Memory B cell (primary cell): ENCODE results near the gene LAMA5.

Source experiments
- ATAC-seq: fragments of 150-1000 bp; cut with Tn5 transposase; 2 replicates; pipeline ENCODE4 v1.10.0; 2021; ENCODE audit warnings: low read depth, mild to moderate bottlenecking, moderate library complexity
- DNase-seq, 2 donors: peaks; one replicate each; pipeline ENCODE4 v3.0.0; 2022; ENCODE audit warnings: low spot score in 2 of 2
- H3K27ac Mint-ChIP-seq: one replicate; pipeline ENCODE4 v1.8.0; 2022; ENCODE audit warnings: mild to moderate bottlenecking, moderate library complexity, mixed read lengths
- H3K27me3 Mint-ChIP-seq: one replicate; pipeline ENCODE4 v1.8.0; 2022; ENCODE audit warnings: mixed read lengths
- H3K36me3 Mint-ChIP-seq: one replicate; pipeline ENCODE4 v1.8.0; 2022; ENCODE audit warnings: mild to moderate bottlenecking, mixed read lengths
- H3K4me1 Mint-ChIP-seq: one replicate; pipeline ENCODE4 v1.8.0; 2022; ENCODE audit warnings: mixed read lengths
- H3K4me3 Mint-ChIP-seq: one replicate; pipeline ENCODE4 v1.8.0; 2022; ENCODE audit warnings: mild to moderate bottlenecking, moderate library complexity, mixed read lengths
- H3K9me3 Mint-ChIP-seq: one replicate; pipeline ENCODE4 v1.8.0; 2022; ENCODE audit warnings: mixed read lengths

LAMA5 gene

DNA sequence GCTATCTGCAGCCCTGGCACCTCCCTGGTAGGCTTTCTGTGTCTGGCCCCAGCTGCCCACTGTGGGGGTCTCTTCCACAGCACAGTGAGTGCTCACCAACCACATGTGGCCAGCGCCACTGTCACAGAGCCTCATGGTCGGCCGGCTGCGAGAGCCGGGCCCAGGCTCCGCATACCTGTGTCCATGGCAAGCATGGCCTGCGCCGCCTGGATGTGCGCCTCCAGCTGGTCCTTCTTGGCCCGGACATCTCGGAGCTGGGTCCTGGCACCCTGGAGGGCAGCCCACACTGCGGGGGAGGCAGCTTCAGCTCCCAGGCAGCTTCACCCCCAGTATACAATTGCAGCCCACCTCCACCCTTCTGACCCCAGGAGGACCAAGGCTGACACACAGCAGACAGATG, 51.3 kb downstream of the LAMA5 start:
- H3K36me3 Mint-ChIP-seq: peaks cover 19% of the 10 kb centered on the region
- no peak for DNase-seq
- no peaks in the 10 kb centered on the region for H3K27me3 Mint-ChIP-seq
- H3K27ac Mint-ChIP-seq: no peak overlapping the region
- H3K9me3 Mint-ChIP-seq: no peaks in the 10 kb centered on the region
- peaks cover 7% of the 10 kb centered on the region for H3K4me1 Mint-ChIP-seq
- H3K4me3 Mint-ChIP-seq: no peak overlapping the region
- ATAC-seq: no peak

DNA sequence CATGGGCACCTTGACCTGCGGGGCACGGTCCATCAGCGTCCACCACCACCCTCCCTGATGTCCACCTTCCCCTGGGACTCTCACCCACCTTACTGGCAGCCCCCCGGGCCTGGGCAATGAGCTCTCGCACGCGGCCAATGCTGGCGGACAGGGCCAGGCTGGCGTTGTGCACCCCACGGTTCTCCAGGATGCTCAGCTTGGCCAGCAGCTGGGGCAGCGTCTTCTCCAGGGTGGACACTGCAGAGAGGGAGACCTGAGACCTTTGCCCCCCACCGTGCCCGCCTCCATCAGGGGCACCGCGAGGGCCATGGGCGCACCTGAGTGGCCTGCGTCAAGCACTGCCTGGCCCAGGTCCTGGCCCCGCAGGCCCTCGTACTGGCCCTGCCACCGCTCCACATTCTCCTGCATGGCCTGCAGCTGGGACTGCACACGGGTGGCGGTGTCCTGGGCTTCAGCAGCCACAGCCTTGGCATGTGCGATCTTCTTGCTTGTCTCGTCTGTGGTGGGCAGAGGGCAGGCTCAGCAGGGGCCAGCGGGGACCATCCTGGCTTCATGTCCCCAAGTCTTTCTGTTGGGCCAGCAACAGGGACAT, 52.3 kb downstream of the LAMA5 start:
- Mint-ChIP-seq H3K27me3 (no peaks in the 10 kb centered on the region), H3K9me3 (no peaks in the 10 kb centered on the region), H3K4me3 (no peak overlapping the region), H3K36me3 (peaks cover 18% of the 10 kb centered on the region), H3K27ac (no peak overlapping the region), H3K4me1 (peaks cover 6% of the 10 kb centered on the region)
- ATAC-seq: no peak
- DNase-seq: no peak

DNA sequence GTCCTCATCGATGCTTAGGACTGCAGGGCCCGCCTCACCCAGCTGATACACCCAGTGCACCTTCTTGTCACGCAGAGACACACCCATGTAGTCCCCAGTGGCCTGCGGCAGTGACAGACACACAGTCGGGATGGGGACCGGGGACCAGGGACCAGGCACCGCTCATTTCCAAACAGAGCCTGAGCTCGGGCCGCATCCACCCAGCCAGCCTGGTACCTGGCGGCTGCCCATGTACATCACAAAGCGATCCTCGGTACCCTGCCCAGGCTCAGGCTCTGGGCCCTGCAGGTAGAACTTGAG, 52.8 kb downstream of the LAMA5 start:
- Mint-ChIP-seq H3K4me3 (no peak overlapping the region), H3K9me3 (no peaks in the 10 kb centered on the region), H3K27me3 (no peaks in the 10 kb centered on the region), H3K36me3 (peaks cover 18% of the 10 kb centered on the region), H3K27ac (no peak overlapping the region), H3K4me1 (peaks cover 6% of the 10 kb centered on the region)
- DNase-seq (no peak), ATAC-seq (no peak)

DNA sequence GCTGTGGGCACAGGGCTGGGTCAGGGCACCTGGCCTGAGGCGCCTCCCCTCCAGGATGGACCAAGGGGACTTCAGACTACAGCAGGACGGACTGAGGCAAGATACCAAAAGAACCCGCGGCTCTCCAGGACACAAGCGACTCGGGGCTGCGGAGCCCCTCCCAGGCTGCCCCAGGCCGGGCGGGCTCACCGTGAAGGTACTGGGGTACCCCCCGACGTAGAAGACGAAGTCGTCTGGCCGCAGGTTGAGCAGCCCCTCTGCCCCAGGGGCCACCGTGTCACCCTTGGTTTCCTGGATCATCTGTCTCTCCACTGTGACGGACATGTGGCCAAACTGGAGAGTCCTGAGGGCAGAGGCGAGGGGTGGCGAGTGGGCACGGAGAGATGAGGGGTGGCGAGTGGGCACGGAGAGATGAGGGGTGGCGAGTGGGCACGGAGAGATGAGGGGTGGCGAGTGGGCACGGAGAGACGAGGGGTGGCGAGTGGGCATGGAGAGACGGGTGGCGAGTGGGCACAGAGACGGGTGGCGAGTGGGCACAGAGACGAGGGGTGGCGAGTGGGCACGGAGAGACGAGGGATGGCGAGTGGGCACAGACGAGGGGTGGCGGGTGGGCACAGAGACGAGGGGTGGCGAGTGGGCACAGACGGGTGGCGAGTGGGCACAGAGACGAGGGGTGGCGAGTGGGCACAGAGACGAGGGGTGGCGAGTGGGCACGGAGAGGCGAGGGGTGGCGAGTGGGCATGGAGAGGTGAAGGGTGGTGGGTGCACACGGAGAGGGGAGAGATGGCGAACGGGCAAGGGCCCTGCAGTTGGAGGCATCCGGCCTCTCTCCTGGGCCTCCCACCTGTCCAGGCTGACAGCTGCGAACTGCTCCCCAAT, 53.4 kb downstream of the LAMA5 start:
- Mint-ChIP-seq H3K27ac (no peak overlapping the region), H3K4me3 (no peak overlapping the region), H3K27me3 (no peaks in the 10 kb centered on the region), H3K9me3 (no peaks in the 10 kb centered on the region), H3K4me1 (peaks cover 6% of the 10 kb centered on the region), H3K36me3 (peaks cover 18% of the 10 kb centered on the region)
- DNase-seq (no peak), ATAC-seq (no peak)

DNA sequence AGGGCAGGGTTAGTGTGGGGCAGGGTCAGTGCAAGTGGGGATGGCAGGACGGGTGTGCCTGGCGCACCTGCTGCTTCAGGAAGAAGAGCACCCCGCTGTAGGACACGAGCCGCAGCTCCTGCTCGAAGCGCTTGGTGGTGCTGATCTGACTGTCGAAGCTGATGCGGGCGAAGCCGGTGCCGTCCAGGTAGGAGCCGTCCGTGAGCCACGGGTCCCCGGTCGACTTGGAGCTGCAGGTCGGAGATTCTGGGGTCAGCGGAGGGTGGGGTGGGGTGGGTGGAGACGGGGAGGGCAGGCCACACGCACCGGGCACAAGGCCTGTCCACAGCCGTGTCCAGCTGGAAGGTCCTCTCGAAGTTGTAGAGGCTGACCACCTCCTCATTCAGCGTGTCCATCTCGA, 54.1 kb downstream of the LAMA5 start:
- DNase-seq: no peak
- ATAC-seq: no peak
- Mint-ChIP-seq H3K4me1 (peaks cover 6% of the 10 kb centered on the region), H3K36me3 (peaks cover 18% of the 10 kb centered on the region), H3K9me3 (no peaks in the 10 kb centered on the region), H3K4me3 (no peak overlapping the region), H3K27me3 (no peaks in the 10 kb centered on the region), H3K27ac (no peak overlapping the region)

DNA sequence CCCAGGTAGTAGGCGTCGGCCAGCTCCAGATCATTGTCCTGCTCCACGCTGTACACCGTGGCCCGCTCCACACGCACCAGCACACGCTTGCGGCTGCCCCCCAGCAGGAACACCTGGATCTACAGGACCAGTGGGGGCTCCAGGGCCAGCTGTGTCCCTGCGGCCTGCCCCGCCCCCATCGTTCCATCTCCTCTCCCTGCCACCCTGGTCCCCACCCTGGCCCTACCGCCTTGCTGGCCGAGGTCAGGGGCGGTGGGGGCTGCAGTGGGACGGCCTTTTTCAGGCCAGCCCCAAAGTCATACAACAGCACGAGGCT, 54.5 kb downstream of the LAMA5 start:
- no peak overlapping the region for H3K27ac Mint-ChIP-seq
- no peak for DNase-seq
- H3K36me3 Mint-ChIP-seq: peaks cover 17% of the 10 kb centered on the region
- no peaks in the 10 kb centered on the region for H3K27me3 Mint-ChIP-seq
- H3K4me3 Mint-ChIP-seq: no peak overlapping the region
- H3K4me1 Mint-ChIP-seq: peaks cover 4% of the 10 kb centered on the region
- no peak for ATAC-seq
- H3K9me3 Mint-ChIP-seq: no peaks in the 10 kb centered on the region

DNA sequence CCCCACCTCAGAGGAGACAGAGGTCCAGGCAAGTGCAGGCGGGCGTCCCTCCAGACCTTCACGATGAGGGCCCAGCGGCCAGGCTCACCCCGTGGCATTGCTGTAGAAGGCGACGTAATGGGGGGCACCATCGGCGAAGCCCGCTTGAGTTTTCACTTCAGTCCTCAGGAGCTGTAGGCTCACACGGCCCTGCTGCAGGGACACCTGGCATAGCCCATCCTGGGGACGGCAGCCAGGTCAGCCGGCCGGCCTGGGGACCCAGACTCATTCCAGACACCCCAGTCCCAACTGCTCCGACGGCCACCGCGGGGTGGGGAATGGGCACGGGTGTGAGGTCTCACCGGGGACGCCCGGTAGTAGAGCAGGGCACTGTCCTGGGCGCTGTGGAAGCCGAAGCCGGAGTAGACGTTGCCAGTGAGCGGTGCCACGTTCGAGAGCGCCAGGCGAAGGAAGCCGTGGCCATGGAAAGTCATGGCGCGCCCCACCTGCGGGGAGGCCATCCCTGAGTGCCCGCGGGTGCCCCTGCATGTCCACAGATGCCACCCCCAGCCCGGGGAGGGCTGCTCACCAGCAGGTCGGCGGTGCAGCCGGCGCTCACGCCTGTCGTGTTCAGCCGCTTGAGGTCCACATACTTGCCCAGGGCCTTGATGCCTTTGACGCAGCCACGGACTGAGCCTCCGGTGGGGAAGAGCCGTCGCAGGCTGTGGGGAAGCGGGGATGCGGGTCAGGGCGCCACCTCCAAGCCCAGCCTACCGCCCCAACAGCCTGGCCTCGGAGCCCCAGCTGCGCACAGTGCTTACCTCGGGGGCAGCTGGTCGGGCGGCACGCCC, 55.1 kb downstream of the LAMA5 start:
- no peak for ATAC-seq

DNA sequence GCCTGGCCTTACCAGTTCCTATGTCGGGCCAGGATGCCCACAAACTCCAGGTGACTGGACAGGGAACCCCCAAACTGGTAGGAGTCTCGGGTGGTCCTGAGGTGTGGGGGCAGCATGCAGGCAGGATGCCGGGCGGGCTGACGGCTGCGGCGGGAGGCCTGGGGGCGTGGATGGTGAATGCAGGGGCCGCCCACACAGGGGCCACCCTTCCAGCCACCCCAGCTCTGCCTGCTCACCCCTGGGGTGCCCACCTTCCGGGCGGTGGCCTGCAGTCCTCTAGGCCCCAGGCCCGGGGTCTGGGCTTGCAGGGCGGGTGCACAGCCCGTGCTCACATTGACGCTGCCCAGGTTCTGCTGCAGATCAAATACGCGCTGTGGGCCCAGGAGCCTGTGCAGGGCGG, 56.0 kb downstream of the LAMA5 start:
- Mint-ChIP-seq H3K36me3 (peaks cover 11% of the 10 kb centered on the region), H3K4me3 (no peak overlapping the region), H3K4me1 (peaks cover 2% of the 10 kb centered on the region), H3K9me3 (no peaks in the 10 kb centered on the region), H3K27me3 (no peaks in the 10 kb centered on the region), H3K27ac (no peak overlapping the region)
- DNase-seq: no peak
- no peak for ATAC-seq

More for the DNA sequence above, 55.1 kb downstream of the LAMA5 start:
- Mint-ChIP-seq H3K4me1 (peaks cover 2% of the 10 kb centered on the region), H3K4me3 (no peak overlapping the region), H3K27ac (no peak overlapping the region), H3K36me3 (peaks cover 16% of the 10 kb centered on the region), H3K9me3 (no peaks in the 10 kb centered on the region), H3K27me3 (no peaks in the 10 kb centered on the region)
- no peak for DNase-seq

DNA sequence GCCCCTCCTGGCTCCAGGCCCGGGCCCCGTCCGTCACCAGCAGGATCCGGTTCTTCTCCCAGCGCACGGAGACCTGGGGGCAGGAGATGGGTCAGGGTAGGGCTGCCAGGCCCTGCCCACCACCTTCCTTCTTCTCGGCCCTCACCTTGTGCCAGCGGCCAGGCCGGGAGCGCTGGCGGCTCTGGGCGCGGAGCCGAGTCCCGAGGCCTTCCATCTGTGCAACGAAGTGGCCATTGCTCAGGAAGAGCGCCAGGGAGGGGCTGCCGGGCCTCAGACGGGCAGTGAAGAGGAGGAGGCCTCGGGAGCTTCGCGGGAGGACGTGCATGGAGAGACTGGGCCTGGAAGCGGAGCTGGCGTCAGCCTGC, 56.4 kb downstream of the LAMA5 start:
- ATAC-seq: no peak
- Mint-ChIP-seq H3K4me3 (no peak overlapping the region), H3K4me1 (peaks cover 2% of the 10 kb centered on the region), H3K27ac (no peak overlapping the region), H3K27me3 (no peaks in the 10 kb centered on the region), H3K9me3 (no peaks in the 10 kb centered on the region), H3K36me3 (peaks cover 11% of the 10 kb centered on the region)
- DNase-seq: no peak

DNA sequence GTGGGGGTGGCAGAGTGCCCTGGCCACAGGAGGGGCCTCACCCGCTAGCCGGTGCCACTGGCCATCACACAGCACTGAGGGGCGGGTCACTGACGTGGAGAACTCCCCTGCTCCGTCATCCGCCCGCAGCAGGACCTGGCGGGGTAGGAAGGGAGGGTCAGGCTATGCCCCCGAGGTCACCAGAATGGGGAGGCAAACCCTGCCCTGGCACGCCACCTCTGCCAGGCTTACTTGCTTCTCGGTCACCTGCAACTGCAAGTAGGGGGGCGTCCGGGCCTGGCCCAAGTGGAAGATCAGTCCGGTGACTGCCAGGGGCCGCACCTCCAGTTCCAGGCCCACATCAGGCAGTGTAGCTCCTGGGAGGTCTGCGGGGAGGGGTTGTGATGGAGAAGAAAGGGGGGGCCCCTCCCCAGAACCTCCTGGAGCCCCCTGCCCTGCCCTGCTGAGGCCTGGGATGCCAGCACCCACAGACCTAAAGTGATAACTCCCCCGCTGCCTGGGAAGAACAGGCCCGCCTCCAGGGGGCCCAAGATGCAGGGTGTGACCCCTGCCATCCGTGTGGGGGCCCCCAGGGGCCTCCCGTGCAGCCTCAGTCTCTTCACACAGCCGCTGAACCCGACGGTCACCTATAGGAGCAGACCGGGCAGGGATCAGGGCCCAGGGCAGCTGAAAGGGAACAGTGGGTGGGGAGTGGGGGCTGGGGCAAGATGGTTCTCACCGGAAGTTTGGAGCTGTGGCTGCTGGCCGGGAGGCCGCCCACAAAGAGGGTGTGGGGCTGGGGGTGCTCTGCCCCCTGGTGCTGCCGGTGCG, 57.0 kb downstream of the LAMA5 start:
- ATAC-seq: no peak
- Mint-ChIP-seq H3K9me3 (no peaks in the 10 kb centered on the region), H3K4me3 (no peak overlapping the region), H3K36me3 (peaks cover 9% of the 10 kb centered on the region), H3K27me3 (no peaks in the 10 kb centered on the region), H3K4me1 (peaks cover 6% of the 10 kb centered on the region), H3K27ac (no peak overlapping the region)
- DNase-seq: no peak

DNA sequence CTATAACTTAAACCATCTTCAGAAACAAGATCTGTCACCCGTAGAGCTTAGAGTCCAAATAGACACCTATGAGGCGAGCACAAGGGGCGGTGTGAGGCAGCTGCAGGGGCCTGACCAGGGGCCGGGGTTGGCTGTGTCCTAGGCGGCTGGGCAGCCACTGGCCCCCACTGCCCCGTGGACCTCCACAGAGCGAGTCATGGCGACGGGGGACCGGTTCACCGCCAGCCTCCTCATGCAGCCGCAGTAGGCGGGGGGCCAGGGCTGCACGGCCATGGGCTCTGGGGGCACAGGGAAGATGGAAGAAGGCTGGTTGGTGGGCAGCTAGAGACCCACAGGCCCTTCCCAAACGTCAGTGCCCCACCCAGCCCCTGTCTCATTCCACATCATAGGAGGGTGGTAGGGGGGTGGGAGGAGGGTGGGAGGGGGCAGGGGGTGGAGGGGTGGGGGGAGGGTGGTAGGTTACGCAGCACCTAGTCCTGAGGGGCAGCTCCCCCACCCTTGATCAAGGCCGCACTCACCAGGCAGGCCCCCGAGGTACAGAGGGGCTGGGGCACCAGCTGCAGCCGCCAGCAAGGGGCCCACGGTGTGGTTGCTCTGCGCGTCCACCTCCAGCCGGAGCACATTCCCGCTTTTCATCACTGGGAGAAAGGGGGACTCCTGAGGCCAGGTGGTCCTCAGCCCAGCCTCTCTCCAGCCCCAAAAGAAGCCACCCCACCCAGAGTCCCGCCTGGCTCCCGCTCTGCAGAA, 57.7 kb downstream of the LAMA5 start:
- no peak for DNase-seq
- Mint-ChIP-seq H3K27ac (no peak overlapping the region), H3K9me3 (no peaks in the 10 kb centered on the region), H3K27me3 (no peaks in the 10 kb centered on the region), H3K4me1 (peaks cover 6% of the 10 kb centered on the region), H3K36me3 (peaks cover 7% of the 10 kb centered on the region), H3K4me3 (no peak overlapping the region)
- ATAC-seq: no peak

DNA sequence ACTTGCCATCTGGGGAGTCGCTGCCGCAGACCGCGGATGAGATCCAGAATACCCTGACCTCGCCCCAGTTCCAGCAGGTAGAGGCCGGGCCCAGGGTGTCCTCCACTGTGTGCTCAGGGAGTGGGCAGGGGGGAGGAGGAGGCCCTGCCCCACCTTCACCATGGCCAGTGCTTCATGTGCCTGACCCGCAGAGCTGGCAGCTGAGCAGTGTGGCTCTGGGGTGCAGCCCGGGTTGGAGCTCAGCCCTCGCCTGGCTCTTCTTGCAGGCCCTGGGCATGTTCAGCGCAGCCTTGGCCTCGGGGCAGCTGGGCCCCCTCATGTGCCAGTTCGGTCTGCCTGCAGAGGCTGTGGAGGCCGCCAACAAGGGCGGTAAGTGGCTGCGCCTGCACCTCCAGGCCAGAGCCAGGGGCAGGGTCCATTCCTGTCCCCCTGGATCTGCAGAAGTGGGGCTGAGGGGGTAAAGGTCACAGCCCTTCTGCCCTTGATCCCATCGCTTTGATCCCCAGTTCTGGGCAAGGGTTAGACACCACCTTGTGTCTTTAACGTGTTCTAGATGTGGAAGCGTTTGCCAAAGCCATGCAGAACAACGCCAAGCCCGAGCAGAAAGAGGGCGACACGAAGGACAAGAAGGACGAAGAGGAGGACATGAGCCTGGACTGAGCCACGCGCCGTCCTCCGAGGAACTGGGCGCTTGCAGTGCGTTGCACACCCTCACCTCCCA, 58.9 kb downstream of the LAMA5 start:
- Mint-ChIP-seq H3K27ac (no peak overlapping the region), H3K4me1 (peaks cover 7% of the 10 kb centered on the region), H3K27me3 (no peaks in the 10 kb centered on the region), H3K4me3 (no peak overlapping the region), H3K9me3 (no peaks in the 10 kb centered on the region), H3K36me3 (peaks cover 3% of the 10 kb centered on the region)
- ATAC-seq (no peak), DNase-seq (no peak)
